Skin of body (tissue), 2 donors: ENCODE results near the gene KBTBD8. TPM values are rescaled to one million over a fixed set of nuclear protein-coding genes. Genes with fewer than 3 reads are reported as not detected.
A peak's percentile ranks its signal among the peaks of the same experiment; 100 is the strongest.

Experiments
- DNase-seq: peaks from one replicate; lab custom pipeline; 2025; lab: John Stamatoyannopoulos, UW
- total RNA-seq: library from RNA; depleted of rRNA; stranded (reverse); fragments of >200 nt; gene quantifications from one replicate; pipeline ENCODE4 v1.2.3, GENCODE V29; 2014

Gene KBTBD8
- total RNA-seq: 2.6 TPM

DNA sequence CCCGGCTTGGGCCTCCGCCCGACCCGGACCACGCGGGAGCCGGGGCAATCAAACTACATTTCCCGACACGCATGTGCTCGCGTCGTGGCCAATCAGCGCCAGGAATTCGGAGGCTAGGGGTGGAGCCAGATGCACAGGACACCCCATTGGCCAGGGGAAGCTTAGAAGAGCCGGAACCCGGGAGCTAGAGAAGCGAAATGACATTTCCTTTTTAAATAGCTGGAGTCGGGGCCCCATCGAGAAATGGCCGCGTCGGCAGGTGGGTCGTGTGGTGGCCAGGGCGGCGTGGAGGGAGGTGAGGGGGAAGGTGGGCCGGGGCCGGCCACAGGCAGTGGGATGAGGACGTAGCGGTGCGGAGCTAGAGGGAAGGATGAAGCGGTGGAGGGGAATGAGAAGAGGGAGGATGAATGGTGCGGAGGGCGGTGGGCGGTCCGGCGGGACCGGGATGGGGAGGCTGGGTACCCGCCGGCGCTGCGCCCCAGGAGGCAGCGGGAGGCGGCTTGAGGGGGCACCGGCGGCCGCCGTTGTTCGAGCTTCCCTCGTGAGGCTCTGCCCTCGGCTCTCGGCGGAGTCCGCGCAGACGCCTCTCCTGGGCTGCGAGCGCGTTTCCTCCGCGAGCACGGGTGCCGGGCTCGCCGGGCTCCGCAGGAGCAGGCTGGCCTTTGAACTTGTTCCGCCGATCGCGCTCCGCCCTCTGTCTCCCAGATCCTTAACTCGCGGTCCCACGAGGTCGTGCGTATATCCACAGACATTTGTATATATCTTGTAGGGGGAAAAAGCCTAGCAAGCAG, at the start of gene KBTBD8:
Gene KBTBD8 (plus strand): TSS at position 195 of the 791 bp plus-strand sequence. CDS start 49 bp downstream, at position 244.
- DNase-seq: peak; percentile 99

DNA sequence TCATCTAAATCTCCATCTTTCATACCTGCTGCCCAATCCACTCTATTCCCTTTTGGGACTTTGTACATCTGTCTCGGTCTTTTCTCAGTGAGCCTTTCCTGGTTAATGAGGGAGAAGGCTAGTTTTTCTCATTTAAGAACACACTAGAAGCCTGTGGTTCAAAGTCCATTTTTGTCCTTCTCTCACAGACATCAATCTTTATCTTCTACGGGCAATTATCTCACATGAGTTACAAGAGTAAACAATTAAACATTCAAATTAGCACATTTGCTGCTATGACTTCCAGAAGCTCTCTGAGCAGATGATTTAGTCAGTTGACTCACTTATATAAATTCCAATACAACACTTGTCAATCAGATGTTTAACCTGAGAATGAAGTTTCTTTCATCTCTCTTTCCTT, 49.3 kb upstream of the KBTBD8 start:
- DNase-seq: no peak

GRCh38 chr3:66949898-66950297, 48.2 kb upstream of the KBTBD8 start:
- no peak for DNase-seq

DNA sequence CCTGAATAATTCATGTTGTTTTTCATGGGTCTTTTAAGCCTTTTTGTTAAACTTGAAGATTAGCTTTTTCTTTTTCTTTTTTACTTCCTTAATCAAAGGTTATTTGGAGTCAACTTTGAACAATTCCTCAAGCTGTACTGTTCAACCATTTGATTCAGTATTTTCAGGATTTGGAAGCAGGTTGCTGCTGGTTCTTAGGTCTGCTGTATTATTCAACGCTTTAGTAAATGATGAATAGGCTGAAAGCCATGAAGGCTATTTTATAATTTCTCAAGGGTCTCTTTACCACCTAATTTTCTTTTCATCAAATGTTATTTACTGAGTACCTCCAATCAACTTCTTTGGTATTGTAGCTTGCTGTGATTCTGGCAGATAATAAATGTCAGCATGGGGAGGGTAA, 45.8 kb upstream of the KBTBD8 start:
- no peak for DNase-seq

DNA sequence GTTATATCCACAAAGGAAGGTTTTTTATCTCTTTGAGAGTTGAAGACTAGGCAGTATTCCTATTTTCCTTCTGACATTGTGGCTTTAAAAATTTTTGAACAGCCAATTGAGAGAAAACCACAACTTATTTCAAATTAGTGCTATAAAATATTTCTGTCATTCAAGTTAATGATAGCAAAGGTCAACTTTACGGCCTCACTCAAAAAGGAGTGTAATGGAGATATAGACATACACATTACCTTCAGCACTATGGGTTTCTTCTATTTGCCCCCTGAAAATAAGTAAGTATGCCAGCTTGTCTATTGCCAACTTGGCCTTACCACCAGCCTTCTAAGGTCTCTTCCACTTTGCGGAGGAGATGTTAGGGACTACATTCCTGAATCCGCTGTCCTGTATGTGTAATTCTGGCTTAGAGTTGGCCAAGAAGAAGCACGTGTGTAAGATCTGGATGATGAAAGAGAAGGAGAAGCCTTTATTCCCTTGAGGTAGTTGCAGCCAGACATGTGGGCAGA, 44.1 kb upstream of the KBTBD8 start:
- DNase-seq: no peak

- no peak for DNase-seq
Observed at GRCh38 chr3:66956742-66957141, 41.4 kb upstream of the KBTBD8 start.

- no peak for DNase-seq
Observed at GRCh38 chr3:66957367-66957766, 40.7 kb upstream of the KBTBD8 start.

DNA sequence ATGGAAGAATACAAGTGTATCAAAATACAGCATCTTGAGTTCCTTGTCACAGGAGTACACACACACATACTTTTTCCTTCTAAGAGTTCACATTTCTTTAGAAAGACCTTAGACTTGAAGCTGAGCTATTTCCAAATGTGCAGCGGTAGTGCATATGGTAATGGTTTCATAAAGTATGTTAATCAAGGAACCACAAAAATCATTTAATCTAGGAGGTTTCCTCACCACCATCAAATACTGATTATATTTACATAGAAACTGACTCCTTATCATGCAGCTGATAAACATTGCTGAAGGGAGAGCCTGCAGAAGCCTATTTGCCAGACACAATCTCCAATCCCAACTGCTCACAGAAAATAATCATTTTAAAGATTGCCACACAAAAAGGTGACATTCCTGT, 40.0 kb upstream of the KBTBD8 start:
- no peak for DNase-seq

- DNase-seq: no peak
Observed at GRCh38 chr3:66962664-66963063, 35.4 kb upstream of the KBTBD8 start.

DNA sequence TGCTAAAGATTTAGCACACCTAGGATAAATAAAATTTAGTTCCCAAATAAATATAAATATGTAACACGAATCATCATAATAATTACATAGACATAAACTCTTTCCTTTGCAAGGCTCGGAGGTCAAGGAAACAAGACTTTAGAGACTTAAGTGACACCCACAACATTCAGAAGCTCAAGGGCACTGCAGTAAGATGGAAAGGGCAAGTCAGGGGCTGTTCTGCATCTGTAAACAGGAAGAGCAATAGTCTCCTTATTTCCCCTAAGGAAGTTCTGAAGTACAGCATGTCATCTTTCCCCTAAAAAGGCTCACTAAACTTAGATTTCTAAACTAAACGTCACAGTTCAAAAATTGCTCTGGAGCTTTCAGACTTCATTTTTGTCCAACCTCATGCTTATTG, 26.9 kb upstream of the KBTBD8 start:
- no peak for DNase-seq

GRCh38 chr3:66971891-66972551, 26.1 kb upstream of the KBTBD8 start:
- DNase-seq: peak; percentile 64

DNA sequence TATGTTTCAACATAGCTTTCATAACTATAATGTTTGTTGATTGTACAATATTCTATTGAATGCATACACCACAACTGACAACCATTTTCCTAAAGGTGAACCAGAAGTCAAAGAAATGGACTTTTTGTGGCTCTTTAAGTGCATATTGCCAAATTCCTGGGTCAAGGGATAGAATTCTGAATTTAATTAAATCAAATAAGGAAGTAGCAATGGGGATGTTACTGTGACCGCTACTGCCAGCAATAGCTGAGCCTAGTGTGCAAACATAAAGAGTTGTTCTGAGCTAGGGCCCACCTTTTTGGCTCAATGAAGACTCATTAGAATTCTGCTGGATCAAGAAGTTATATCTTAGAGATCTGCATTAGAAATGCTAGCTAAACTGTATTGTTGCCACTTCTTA, 17.3 kb upstream of the KBTBD8 start:
- DNase-seq: no peak

- no peak for DNase-seq
Observed at GRCh38 chr3:66983101-66983500, 15.0 kb upstream of the KBTBD8 start.

DNA sequence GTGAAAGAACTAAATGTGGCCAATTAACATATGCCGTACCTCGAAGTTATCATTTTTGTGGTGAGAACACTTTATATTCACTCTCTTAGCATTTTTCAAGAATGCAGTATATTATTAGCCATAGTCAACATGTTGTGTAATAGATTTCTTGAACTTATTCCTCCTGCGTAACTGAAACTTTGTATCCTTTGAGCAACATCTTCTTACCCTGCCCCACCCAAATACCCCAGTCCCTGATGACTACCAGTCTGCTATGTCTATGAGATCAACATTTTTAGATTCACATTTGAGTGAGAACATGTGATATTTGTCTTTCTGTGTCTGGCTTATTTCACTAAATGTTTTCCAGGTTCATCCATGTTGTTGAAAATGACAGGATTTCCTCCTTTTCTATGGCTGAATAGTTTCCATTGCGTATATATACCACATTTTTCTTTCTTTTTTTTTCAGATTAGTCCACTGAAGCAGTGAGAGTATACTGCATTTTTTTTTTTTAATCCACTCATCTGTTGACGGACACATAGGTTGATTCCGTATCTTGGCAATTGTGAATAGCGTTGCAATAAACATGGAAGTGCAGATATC, 12.7 kb upstream of the KBTBD8 start:
- DNase-seq: peak; percentile 20

DNA sequence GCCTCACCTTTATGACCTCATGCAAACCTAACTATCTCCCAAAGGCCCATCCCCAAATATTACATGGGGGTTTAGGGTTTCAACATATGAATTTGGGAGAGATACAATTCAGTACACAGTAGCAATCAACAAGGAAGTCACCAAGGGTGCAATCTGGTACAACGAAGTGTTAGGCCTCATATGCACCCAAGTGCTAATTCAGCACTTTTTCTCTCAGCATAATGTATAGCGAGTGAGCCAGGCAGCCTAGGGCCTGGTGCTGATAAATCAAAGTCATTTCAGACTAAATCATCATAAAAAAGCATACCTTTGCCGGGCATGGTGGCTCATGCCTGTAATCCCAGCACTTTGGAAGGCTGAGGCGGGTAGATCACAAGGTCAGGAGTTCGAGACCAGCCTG, 11.7 kb upstream of the KBTBD8 start:
- DNase-seq: no peak

DNA sequence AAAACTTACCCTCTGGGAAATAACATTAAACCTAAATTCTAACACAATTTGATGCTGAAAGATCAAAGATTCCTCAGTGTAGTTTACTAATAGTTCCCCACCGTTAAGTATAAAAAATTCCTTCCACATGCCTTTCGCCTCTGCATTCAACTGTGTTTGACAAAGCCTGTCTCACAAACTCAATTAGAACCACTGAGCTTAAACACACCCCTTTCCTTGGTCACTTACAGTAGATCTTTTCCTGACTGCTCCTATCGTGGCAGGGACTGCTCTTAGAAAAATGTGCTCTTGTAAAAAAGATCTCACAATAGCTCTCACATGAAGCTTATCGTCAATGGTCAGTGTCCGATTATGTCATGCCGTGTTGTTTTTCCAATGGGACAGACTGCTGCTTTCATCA, 8.9 kb upstream of the KBTBD8 start:
- no peak for DNase-seq

DNA sequence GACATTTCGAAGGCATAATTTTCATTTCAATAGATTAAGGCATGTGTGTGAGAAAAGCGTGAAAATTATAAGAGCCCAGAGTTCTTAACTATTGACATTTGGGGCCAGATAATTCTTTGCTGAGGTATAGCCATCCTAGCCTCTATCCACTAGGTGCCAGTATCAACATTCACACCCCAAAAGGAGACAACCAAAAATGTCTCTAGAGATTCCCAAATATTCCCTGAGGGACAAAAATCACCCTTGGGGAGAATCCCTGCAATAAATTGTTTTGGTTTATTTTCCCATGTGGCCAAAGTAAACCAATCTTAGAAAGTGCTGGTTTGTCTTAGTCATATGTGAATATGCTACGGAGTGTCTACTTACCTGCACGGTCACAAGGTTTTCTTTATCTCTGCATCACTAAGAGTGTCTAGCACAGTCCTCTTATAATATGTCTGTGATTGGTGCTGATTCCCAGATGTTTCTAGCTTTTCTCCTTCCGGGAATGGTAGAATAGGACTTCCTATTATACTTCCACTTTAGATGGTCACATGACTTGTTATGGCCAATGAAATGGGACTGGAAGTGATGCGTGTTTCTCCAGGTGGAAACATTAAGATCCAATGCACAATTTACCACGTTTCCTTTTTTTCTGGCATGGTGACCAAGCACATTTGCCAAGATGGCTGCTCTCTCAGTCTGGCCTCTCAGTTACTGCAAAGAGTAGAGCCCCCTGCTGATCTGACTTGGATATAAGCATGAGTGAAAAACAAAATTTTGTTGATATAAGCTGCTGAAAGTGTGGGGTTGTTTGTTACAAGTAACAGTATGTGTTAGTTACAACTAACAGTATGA, 8.0 kb upstream of the KBTBD8 start:
- no peak for DNase-seq

- DNase-seq: peak; percentile 27
Observed at GRCh38 chr3:66991459-66991858, 6.6 kb upstream of the KBTBD8 start.

GRCh38 chr3:66993082-66993481, 5.0 kb upstream of the KBTBD8 start:
- no peak for DNase-seq

- DNase-seq: no peak
Observed at GRCh38 chr3:66994588-66994987, 3.5 kb upstream of the KBTBD8 start.

DNA sequence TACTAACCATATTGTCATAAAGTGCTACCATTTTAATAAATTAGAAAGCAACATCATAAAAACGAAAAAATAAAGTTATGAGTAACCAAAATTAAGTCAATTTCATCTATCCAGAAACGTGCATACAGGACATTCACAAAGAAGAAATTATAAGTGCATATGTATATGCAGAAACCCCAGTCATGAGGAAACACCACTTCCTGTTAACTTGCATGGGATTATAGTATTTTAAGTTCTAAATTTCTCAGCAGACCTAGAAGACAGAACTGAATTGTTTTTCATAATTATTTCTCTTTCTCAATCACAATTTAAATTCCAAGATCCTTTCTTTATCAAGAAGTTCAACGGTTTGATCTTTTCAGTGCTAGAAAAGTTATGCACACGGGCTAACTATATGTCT, 1.4 kb upstream of the KBTBD8 start:
- DNase-seq: no peak
